ENCODE measurements around the gene APCS.

- TF ChIP-seq GATA2 (IDR thresholded peaks at IDR 0.05; ENCODE audit: low read depth, low read length) = no peak
- no peak for TF ChIP-seq GATA3 (IDR thresholded peaks at IDR 0.05; ENCODE audit: low read depth, low read length)
These were observed 3.1 kb upstream of the APCS start for GRCh38 chr1:159584536-159584935.
